ENCODE measurements around the gene OR10R2. TPM values are rescaled to one million over a fixed set of nuclear protein-coding genes. Genes with fewer than 3 reads are reported as not detected.
"Not testable (repeated sequence)": the region's sequence is repeated elsewhere in the genome, so short reads cannot be mapped to it uniquely, and the experiment has no call there.

Gene OR10R2
- total RNA-seq, 1 experiment from 2014 or later, result not detected

GRCh38 chr1:158426137-158426536 is 45.9 kb upstream of the OR10R2 start, which contains the start of gene OR10K2:
OR10K2 (minus strand) TSS chr1:158426237; CDS start chr1:158420866, 5,371 bp downstream.
- no peaks in the 10 kb centered on the region for H3K23me2 ChIP-seq (ENCODE audit: insufficient read length, low read depth, low read length, poor library complexity, severe bottlenecking)
- no peak within 1 kb of the TSS for H4K8ac ChIP-seq (replicated peaks; ENCODE audit: insufficient read length, low read depth, low read length)
- H3K4me2 ChIP-seq (ENCODE audit: insufficient read depth, insufficient read length, low read length), result no peak within 1 kb of the TSS
- H2AFZ ChIP-seq (ENCODE audit: low read length), result no peak within 1 kb of the TSS
- no peaks in the 10 kb centered on the region for H3K79me2 ChIP-seq (ENCODE audit: insufficient read depth, low read length)
- H3K14ac ChIP-seq (ENCODE audit: insufficient read depth, low read length), result no peak within 1 kb of the TSS
- H3K79me1 ChIP-seq (ENCODE audit: insufficient read depth, low read depth, low read length, poor library complexity, severe bottlenecking), result no peaks in the 10 kb centered on the region
- no peak within 1 kb of the TSS for H3T11ph ChIP-seq (ENCODE audit: low read length)
- no peak within 1 kb of the TSS for H2BK20ac ChIP-seq (ENCODE audit: low read depth, low read length, poor library complexity, severe bottlenecking)
- no peak within 1 kb of the TSS; a peak in 1 of 7 replicates for H3K27ac Mint-ChIP-seq
- DNase-seq, result no peak
- H4K5ac ChIP-seq (ENCODE audit: insufficient read length, low read depth, low read length), result no peak within 1 kb of the TSS
- H2AK5ac ChIP-seq (ENCODE audit: insufficient read length, low read length), result no peak within 1 kb of the TSS
- H2BK120ac ChIP-seq (ENCODE audit: low read depth, low read length, poor library complexity, severe bottlenecking), result no peak within 1 kb of the TSS
- H3K36me3 Mint-ChIP-seq (ENCODE audit: insufficient read depth in 1 of 3, low read depth in 3 of 3), result no peaks in the 10 kb centered on the region
- H3K18ac ChIP-seq (ENCODE audit: insufficient read length, low read depth, low read length), result no peak within 1 kb of the TSS
- H2BK15ac ChIP-seq (ENCODE audit: low read depth, low read length), result no peak within 1 kb of the TSS
- H3K4me1 ChIP-seq (ENCODE audit: insufficient read depth, low read length), result no peaks in the 10 kb centered on the region; the same call in 1 of the 2 replicates
- H3K9me3 ChIP-seq (ENCODE audit: control insufficient read depth, low read depth, low read length), result no peaks in the 10 kb centered on the region
- H3K27ac ChIP-seq (ENCODE audit: insufficient read length, low read depth, low read length), result no peak within 1 kb of the TSS
- H3K4me3 Mint-ChIP-seq, result no peak within 1 kb of the TSS
- H3K4ac ChIP-seq (ENCODE audit: low read depth, low read length), result no peak within 1 kb of the TSS
- no peak within 1 kb of the TSS for H2BK12ac ChIP-seq (ENCODE audit: insufficient read length, low read depth, low read length)
- no peak within 1 kb of the TSS for H3K56ac ChIP-seq (ENCODE audit: insufficient read length, low read depth, low read length)
- no peak within 1 kb of the TSS for H3K23ac ChIP-seq (ENCODE audit: insufficient read length, low read depth, low read length)
- no peaks in the 10 kb centered on the region for H4K20me1 ChIP-seq (ENCODE audit: control insufficient read depth, insufficient read depth, insufficient read length)
- no CpG with 5 or more reads among the region's 1 CpG for WGBS (ENCODE audit: extremely low coverage, insufficient read length, low lambda C conversion rate)
- H2BK5ac ChIP-seq (ENCODE audit: insufficient read length, low read length), result no peak within 1 kb of the TSS
- no peak for TF ChIP-seq CTCF (conservative IDR thresholded peaks at IDR 0.05)
- H3K4me1 Mint-ChIP-seq, result peaks cover 30% of the 10 kb centered on the region in 2 experiments
- H3K9ac ChIP-seq (ENCODE audit: extremely low read depth, insufficient read length, low read length), result no peak within 1 kb of the TSS
- peaks cover 7 to 12% of the 10 kb centered on the region in 2 experiments; a peak in 3 of 5 replicates for H3K9me3 Mint-ChIP-seq
- no peaks in the 10 kb centered on the region for H3K27me3 Mint-ChIP-seq (ENCODE audit: low read depth)
- H4K91ac ChIP-seq (ENCODE audit: insufficient read length, low read depth, low read length), result no peak within 1 kb of the TSS
- H3K27me3 ChIP-seq (ENCODE audit: insufficient read depth, low read length), result no peaks in the 10 kb centered on the region

- H3K27me3 Mint-ChIP-seq (ENCODE audit: low read depth), result not testable (repeated sequence)
These were observed 41.9 kb upstream of the OR10R2 start for GRCh38 chr1:158430163-158430562.

More at GRCh38 chr1:158430163-158430562, 41.9 kb upstream of the OR10R2 start:
- not testable (repeated sequence) for H3T11ph ChIP-seq (ENCODE audit: low read length); H3K9me3 ChIP-seq (ENCODE audit: control insufficient read depth, low read depth, low read length); H3K4me3 Mint-ChIP-seq; H3K4me1 Mint-ChIP-seq; H2BK20ac ChIP-seq (ENCODE audit: low read depth, low read length, poor library complexity, severe bottlenecking); H3K79me1 ChIP-seq (ENCODE audit: insufficient read depth, low read depth, low read length, poor library complexity, severe bottlenecking); H3K18ac ChIP-seq (ENCODE audit: insufficient read length, low read depth, low read length); H3K27ac ChIP-seq (ENCODE audit: insufficient read length, low read depth, low read length); H3K4me2 ChIP-seq (ENCODE audit: insufficient read depth, insufficient read length, low read length); H3K23me2 ChIP-seq (ENCODE audit: insufficient read length, low read depth, low read length, poor library complexity, severe bottlenecking); H2BK120ac ChIP-seq (ENCODE audit: low read depth, low read length, poor library complexity, severe bottlenecking); H4K5ac ChIP-seq (ENCODE audit: insufficient read length, low read depth, low read length); H3K14ac ChIP-seq (ENCODE audit: insufficient read depth, low read length); H3K4me1 ChIP-seq (ENCODE audit: insufficient read depth, low read length); DNase-seq; H3K9ac ChIP-seq (ENCODE audit: extremely low read depth, insufficient read length, low read length); H4K8ac ChIP-seq (replicated peaks; ENCODE audit: insufficient read length, low read depth, low read length); H3K4ac ChIP-seq (ENCODE audit: low read depth, low read length); H3K27ac Mint-ChIP-seq; H2BK15ac ChIP-seq (ENCODE audit: low read depth, low read length); H2AK5ac ChIP-seq (ENCODE audit: insufficient read length, low read length); H3K56ac ChIP-seq (ENCODE audit: insufficient read length, low read depth, low read length); H2AFZ ChIP-seq (ENCODE audit: low read length); H3K79me2 ChIP-seq (ENCODE audit: insufficient read depth, low read length); H2BK12ac ChIP-seq (ENCODE audit: insufficient read length, low read depth, low read length); H2BK5ac ChIP-seq (ENCODE audit: insufficient read length, low read length); H4K20me1 ChIP-seq (ENCODE audit: control insufficient read depth, insufficient read depth, insufficient read length); H3K27me3 ChIP-seq (ENCODE audit: insufficient read depth, low read length); H4K91ac ChIP-seq (ENCODE audit: insufficient read length, low read depth, low read length); H3K23ac ChIP-seq (ENCODE audit: insufficient read length, low read depth, low read length)
- Mint-ChIP-seq H3K36me3 (ENCODE audit: insufficient read depth in 1 of 3, low read depth in 3 of 3) (peaks cover 3 to 18% (median 3%) of the 10 kb centered on the region in 3 experiments; a peak in 3 of 7 replicates), H3K9me3 (peaks cover 23% of the 10 kb centered on the region in 2 experiments; a peak in 4 of 5 replicates)
- no CpG with 5 or more reads among the region's 3 CpGs for WGBS (ENCODE audit: extremely low coverage, insufficient read length, low lambda C conversion rate)

Measured in H9 (cell line).